ENCODE measurements around the gene ENHO.

The ENHO gene

DNA sequence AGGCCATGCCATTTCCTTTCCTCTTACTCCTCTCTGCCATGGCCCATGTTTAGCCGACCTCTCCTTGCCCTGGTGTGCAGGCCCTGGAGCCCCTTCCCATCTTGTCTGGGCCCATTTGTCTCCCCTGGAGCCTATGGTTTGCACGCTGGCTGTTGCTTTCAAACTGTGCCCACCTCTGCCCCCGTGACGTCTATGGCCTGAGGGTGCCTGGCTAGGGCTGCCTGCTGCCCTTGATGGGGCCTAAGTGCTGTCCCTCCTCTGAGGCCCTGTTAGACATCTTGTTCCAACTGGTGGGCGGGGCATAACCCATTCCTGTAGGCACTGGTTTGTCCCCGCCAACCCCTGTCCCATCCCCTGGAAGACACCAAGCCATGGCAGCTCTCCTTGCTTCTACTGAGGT lies 22.7 kb upstream of the ENHO start:
- TF ChIP-seq, protein P1, sequence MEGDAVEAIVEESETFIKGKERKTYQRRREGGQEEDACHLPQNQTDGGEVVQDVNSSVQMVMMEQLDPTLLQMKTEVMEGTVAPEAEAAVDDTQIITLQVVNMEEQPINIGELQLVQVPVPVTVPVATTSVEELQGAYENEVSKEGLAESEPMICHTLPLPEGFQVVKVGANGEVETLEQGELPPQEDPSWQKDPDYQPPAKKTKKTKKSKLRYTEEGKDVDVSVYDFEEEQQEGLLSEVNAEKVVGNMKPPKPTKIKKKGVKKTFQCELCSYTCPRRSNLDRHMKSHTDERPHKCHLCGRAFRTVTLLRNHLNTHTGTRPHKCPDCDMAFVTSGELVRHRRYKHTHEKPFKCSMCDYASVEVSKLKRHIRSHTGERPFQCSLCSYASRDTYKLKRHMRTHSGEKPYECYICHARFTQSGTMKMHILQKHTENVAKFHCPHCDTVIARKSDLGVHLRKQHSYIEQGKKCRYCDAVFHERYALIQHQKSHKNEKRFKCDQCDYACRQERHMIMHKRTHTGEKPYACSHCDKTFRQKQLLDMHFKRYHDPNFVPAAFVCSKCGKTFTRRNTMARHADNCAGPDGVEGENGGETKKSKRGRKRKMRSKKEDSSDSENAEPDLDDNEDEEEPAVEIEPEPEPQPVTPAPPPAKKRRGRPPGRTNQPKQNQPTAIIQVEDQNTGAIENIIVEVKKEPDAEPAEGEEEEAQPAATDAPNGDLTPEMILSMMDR (IDR thresholded peaks at IDR 0.05; ENCODE audit: low read length) = no peak
- TF ChIP-seq EZH2 (IDR thresholded peaks at IDR 0.05; ENCODE audit: borderline replicate concordance, low read length) = no peak
- Histone ChIP-seq H3K27me3 (ENCODE audit: insufficient read depth, low read length) (0 out of 2 replicates have a peak, but pooled peaks cover 4% of the 10 kb centered on the region), H3K79me2 (ENCODE audit: insufficient read depth, low read length) (no peaks in the 10 kb centered on the region), H3K9ac (ENCODE audit: low read length) (no peak overlapping the region), H3K36me3 (ENCODE audit: insufficient read depth, low read length) (no peaks in the 10 kb centered on the region), H3K9me3 (ENCODE audit: low read length) (no peaks in the 10 kb centered on the region), H3K9me2 (ENCODE audit: low read depth, low read length) (no peaks in the 10 kb centered on the region), H3K4me1 (ENCODE audit: insufficient read depth, low read length, severe bottlenecking) (no peaks in the 10 kb centered on the region), H2AFZ (ENCODE audit: low read length) (no peak overlapping the region), H3K27ac (ENCODE audit: low read depth, low read length, poor library complexity, severe bottlenecking) (no peak overlapping the region), H3K4me3 (ENCODE audit: low read depth, low read length, poor library complexity, severe bottlenecking) (no peak overlapping the region), H4K20me1 (ENCODE audit: insufficient read depth, low read length) (no peaks in the 10 kb centered on the region), H3K4me2 (ENCODE audit: low read length) (no peak overlapping the region), H3F3A (ENCODE audit: insufficient read depth, low read length) (no peaks in the 10 kb centered on the region)

DNA sequence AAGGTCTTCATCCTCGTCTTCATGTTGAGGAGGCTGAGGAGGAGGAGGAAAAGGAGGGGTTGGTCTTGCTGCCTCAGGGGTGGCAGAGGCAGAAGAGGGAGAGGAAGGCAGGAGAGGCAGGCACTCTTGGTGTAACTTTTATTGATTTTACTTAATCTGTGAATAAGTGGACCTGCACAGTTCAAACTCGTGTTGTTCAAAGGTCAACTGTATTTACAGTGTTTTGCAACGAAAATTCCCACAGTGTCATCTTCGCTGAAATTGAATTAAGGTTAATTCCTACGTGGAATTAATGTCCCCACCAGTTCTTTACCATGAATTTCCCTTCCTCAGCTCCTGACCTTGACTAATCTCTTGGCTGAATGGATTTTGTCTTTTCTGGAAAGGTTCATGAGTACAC lies 21.2 kb upstream of the ENHO start:
- Histone ChIP-seq H3F3A (ENCODE audit: insufficient read depth, low read length) (no peaks in the 10 kb centered on the region), H4K20me1 (ENCODE audit: insufficient read depth, low read length) (no peaks in the 10 kb centered on the region), H3K9ac (ENCODE audit: low read length) (no peak overlapping the region), H3K27ac (ENCODE audit: low read depth, low read length, poor library complexity, severe bottlenecking) (no peak overlapping the region), H3K9me3 (ENCODE audit: low read length) (no peaks in the 10 kb centered on the region), H3K4me1 (ENCODE audit: insufficient read depth, low read length, severe bottlenecking) (no peaks in the 10 kb centered on the region), H3K4me3 (ENCODE audit: low read depth, low read length, poor library complexity, severe bottlenecking) (no peak overlapping the region), H3K79me2 (ENCODE audit: insufficient read depth, low read length) (no peaks in the 10 kb centered on the region), H2AFZ (ENCODE audit: low read length) (no peak overlapping the region), H3K36me3 (ENCODE audit: insufficient read depth, low read length) (no peaks in the 10 kb centered on the region), H3K27me3 (ENCODE audit: insufficient read depth, low read length) (0 out of 2 replicates have a peak, but pooled peaks cover 4% of the 10 kb centered on the region), H3K9me2 (ENCODE audit: low read depth, low read length) (no peaks in the 10 kb centered on the region), H3K4me2 (ENCODE audit: low read length) (no peak overlapping the region)
- no peak for TF ChIP-seq EZH2 (IDR thresholded peaks at IDR 0.05; ENCODE audit: borderline replicate concordance, low read length)
- TF ChIP-seq, protein P1 (IDR thresholded peaks at IDR 0.05; ENCODE audit: low read length) = no peak

DNA sequence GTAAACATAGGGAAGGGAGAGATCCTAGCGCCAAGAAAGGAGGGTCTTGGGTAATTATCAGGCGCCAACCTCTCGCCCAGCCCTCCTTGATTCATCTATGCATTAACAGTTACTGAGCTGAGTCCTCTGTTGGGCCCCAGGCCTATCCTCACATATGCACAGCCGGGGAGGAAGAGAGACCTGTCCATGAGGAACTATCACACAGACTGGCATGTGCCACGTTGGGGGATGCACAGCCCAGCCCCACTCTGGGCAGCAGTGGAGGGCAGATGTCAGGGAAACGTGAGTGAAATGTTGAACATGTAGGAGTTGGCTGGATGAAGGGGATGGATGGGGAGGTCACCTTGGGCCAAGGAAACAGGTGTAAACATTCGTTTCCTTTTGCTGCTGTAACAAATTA lies 18.8 kb upstream of the ENHO start:
- H3K4me3 ChIP-seq (ENCODE audit: low read depth, low read length, poor library complexity, severe bottlenecking) = no peak overlapping the region
- TF ChIP-seq, protein P1 (IDR thresholded peaks at IDR 0.05; ENCODE audit: low read length) = no peak
- TF ChIP-seq EZH2 (IDR thresholded peaks at IDR 0.05; ENCODE audit: borderline replicate concordance, low read length) = no peak

More for the DNA sequence above, 18.8 kb upstream of the ENHO start:
- Histone ChIP-seq H3K4me1 (ENCODE audit: insufficient read depth, low read length, severe bottlenecking) (no peaks in the 10 kb centered on the region), H3K4me2 (ENCODE audit: low read length) (no peak overlapping the region), H3K9me2 (ENCODE audit: low read depth, low read length) (no peaks in the 10 kb centered on the region), H3F3A (ENCODE audit: insufficient read depth, low read length) (no peaks in the 10 kb centered on the region), H3K9ac (ENCODE audit: low read length) (no peak overlapping the region), H3K27ac (ENCODE audit: low read depth, low read length, poor library complexity, severe bottlenecking) (no peak overlapping the region), H4K20me1 (ENCODE audit: insufficient read depth, low read length) (no peaks in the 10 kb centered on the region), H3K79me2 (ENCODE audit: insufficient read depth, low read length) (no peaks in the 10 kb centered on the region), H3K9me3 (ENCODE audit: low read length) (no peaks in the 10 kb centered on the region), H3K36me3 (ENCODE audit: insufficient read depth, low read length) (no peaks in the 10 kb centered on the region), H2AFZ (ENCODE audit: low read length) (no peak overlapping the region), H3K27me3 (ENCODE audit: insufficient read depth, low read length) (0 out of 2 replicates have a peak, but pooled peaks cover 4% of the 10 kb centered on the region)
